Progenitor cell of endocrine pancreas (in vitro differentiated cells): Measurements from ENCODE around the gene IL17F. TPM values are rescaled to one million over a fixed set of nuclear protein-coding genes. Genes with fewer than 3 reads are reported as not detected.
A peak's percentile ranks its signal among the peaks of the same experiment; 100 is the strongest.

Source experiments
- DNase-seq: peaks from one replicate; pipeline ENCODE4 v3.0.0; 2021; ENCODE audit warnings: low spot score; ENCODE audit not compliant: unreplicated experiment
- H3K27ac Mint-ChIP-seq: 2 replicates; pipeline ENCODE4 v1.8.0; 2021; ENCODE audit warnings: mild to moderate bottlenecking, moderate library complexity, mixed read lengths
- H3K27me3 Mint-ChIP-seq: 2 replicates; pipeline ENCODE4 v1.8.0; 2021; ENCODE audit warnings: mixed read lengths
- H3K36me3 Mint-ChIP-seq: 2 replicates; pipeline ENCODE4 v1.8.0; 2022; ENCODE audit warnings: mixed read lengths; ENCODE audit not compliant: insufficient read depth
- H3K4me1 Mint-ChIP-seq: 2 replicates; pipeline ENCODE4 v1.8.0; 2021; ENCODE audit warnings: low read depth, mixed read lengths
- H3K4me3 Mint-ChIP-seq: 2 replicates; pipeline ENCODE4 v1.8.0; 2021; ENCODE audit warnings: low read depth, mild to moderate bottlenecking, moderate library complexity, mixed read lengths
- H3K9me3 Mint-ChIP-seq: 2 replicates; pipeline ENCODE4 v1.8.0; 2021; ENCODE audit warnings: low read depth, mixed read lengths
- CTCF ChIP-seq: fragments of 200-600 bp; sonication (generic); IDR thresholded peaks from one replicate; pipeline ENCODE4 v1.5.0; 2021; ENCODE audit warnings: antibody characterized with exemption, mild to moderate bottlenecking; ENCODE audit not compliant: unreplicated experiment
- total RNA-seq: library from RNA; stranded (reverse); gene quantifications from 2 replicates; pipeline ENCODE4 v1.2.1, GENCODE V29; 2021

Gene IL17F
- total RNA-seq, 1 donor from 2014 or later, result not detected

DNA sequence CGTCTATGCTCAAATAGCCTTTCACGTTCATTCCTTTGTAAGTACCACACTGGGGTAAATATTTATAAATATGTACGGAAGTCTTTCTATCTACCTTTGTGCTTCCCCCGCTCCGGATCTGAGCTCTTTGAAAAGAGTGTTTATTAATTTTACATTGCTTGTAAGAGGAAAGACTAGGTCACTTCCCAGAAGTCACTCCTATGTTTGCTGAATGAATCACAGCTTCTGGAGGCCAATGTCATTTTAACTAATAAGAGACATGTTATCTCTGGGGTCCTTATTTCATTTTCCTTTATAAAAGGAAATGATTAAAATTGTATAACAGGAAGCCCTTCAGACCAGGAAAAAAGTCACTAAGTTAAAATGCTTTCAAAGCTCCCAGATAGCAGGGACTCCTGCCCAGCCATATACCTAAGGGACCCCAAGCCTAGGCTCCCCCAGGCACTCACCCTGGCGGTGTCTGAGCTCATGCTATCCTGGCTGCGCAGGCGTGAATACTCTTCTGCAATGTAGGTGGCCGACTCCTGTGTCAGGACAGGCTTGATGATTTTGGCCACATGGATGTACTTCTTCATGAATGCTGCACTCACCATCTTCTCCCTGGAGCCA, 27.7 kb upstream of the IL17F start:
- Mint-ChIP-seq H3K4me3 (no peak overlapping the region), H3K27me3 (no peaks in the 10 kb centered on the region), H3K27ac (no peak overlapping the region), H3K36me3 (peaks cover 37% of the 10 kb centered on the region), H3K4me1 (no peaks in the 10 kb centered on the region), H3K9me3 (no peaks in the 10 kb centered on the region)
- no peak for DNase-seq
- no peak for TF ChIP-seq CTCF

DNA sequence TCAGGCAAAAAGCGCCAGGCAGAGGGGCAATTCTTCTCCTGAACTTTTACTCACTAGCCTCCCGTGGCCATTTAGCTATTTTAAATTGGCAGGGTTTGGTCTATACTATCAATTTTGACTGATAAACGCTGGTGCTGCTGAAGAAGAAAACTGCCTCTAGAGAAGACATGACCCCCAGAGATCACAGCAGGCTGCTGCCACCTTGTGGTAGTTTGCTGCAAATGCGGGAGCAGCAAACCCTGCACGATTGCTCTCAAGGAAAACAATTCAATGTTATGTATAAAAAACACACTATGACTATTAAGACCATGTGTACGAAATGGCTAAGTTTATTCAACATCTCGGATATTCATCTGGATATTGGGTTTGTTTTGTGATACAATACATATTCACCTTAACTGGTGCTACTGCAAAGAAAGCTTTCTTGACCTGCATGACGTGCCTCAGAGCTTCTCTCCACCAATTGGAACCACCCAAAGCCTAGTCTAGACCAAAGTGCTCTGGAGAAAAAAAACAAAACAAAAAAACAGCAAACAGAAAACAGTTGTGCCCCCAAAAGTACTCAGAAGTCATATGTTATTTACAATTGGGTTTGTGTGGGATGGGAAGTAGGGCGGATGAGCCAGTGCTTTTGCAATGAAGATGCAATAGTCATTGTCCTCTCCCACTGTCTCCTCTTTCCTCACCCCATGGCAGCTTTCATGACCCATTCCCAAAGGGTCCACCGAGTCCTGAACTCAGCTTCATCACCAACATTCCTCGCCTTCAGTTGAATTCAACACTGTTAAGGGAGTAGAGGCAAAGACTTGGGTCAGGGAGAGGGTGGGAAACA, 19.6 kb upstream of the IL17F start:
- H3K36me3 Mint-ChIP-seq, result peaks cover 35% of the 10 kb centered on the region
- no peaks in the 10 kb centered on the region for H3K4me1 Mint-ChIP-seq
- peak; percentile 43 for DNase-seq
- no peak overlapping the region for H3K27ac Mint-ChIP-seq
- H3K4me3 Mint-ChIP-seq, result no peak overlapping the region
- no peaks in the 10 kb centered on the region for H3K27me3 Mint-ChIP-seq
- no peaks in the 10 kb centered on the region for H3K9me3 Mint-ChIP-seq
- peak; percentile 99 for TF ChIP-seq CTCF

- Mint-ChIP-seq H3K4me1 (no peaks in the 10 kb centered on the region), H3K27ac (no peak overlapping the region), H3K4me3 (no peak overlapping the region), H3K9me3 (no peaks in the 10 kb centered on the region), H3K36me3 (peaks cover 28% of the 10 kb centered on the region), H3K27me3 (no peaks in the 10 kb centered on the region)
- DNase-seq, result no peak
- TF ChIP-seq CTCF, result no peak
Measured at GRCh38 chr6:52262620-52263344, 18.5 kb upstream of the IL17F start.

GRCh38 chr6:52261229-52261628, 16.9 kb upstream of the IL17F start:
- H3K36me3 Mint-ChIP-seq, result peaks cover 22% of the 10 kb centered on the region
- no peak overlapping the region for H3K27ac Mint-ChIP-seq
- no peak for DNase-seq
- no peaks in the 10 kb centered on the region for H3K4me1 Mint-ChIP-seq
- H3K4me3 Mint-ChIP-seq, result no peak overlapping the region
- H3K9me3 Mint-ChIP-seq, result no peaks in the 10 kb centered on the region
- TF ChIP-seq CTCF, result no peak
- H3K27me3 Mint-ChIP-seq, result no peaks in the 10 kb centered on the region

DNA sequence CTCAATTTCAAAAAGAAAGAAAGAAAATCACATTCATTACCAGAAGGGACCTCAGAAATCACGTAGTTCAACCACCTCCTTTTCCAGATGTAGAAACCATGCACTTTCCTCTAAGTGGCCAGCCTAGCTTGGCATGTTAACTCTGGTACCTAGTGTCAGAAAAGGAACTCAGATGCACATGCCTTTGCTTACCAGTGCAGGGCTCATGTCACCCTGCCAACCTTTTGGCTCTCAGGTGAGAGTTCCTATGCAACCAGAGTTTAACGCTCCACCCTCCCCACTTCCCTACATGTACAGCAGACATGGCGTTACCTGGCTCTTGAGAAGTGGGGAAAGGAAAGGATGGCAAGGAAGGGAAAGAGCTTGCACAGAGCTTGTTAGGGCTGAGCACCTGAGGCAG, 16.3 kb upstream of the IL17F start:
- no peaks in the 10 kb centered on the region for H3K9me3 Mint-ChIP-seq
- no peak for DNase-seq
- H3K4me1 Mint-ChIP-seq, result no peaks in the 10 kb centered on the region
- peaks cover 19% of the 10 kb centered on the region for H3K36me3 Mint-ChIP-seq
- H3K27ac Mint-ChIP-seq, result peak overlapping the region; percentile 56
- TF ChIP-seq CTCF, result no peak
- H3K27me3 Mint-ChIP-seq, result no peaks in the 10 kb centered on the region
- no peak overlapping the region for H3K4me3 Mint-ChIP-seq
